ENCODE data around the gene METTL24.

METTL24 gene

DNA sequence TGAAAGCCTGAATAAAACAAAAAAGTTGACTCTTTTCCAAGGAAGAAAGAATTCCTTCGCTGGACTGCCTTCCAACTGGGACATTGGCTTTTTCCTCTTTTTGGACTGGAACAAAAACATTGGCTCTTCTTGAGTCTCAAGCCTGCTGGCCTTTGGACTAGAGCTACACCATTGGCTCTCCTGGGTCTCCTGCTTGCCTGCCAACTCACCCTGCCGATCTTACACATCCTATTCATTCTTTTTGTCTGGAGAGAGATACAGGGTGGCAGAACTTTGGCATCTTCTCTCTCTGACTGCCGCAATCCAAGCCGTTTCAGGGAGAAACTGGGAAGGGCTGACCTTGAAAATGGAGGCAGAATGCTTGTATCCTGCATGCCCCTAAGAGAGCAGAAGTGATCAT is 37.1 kb upstream of the METTL24 start:
- TF ChIP-seq, protein P1, sequence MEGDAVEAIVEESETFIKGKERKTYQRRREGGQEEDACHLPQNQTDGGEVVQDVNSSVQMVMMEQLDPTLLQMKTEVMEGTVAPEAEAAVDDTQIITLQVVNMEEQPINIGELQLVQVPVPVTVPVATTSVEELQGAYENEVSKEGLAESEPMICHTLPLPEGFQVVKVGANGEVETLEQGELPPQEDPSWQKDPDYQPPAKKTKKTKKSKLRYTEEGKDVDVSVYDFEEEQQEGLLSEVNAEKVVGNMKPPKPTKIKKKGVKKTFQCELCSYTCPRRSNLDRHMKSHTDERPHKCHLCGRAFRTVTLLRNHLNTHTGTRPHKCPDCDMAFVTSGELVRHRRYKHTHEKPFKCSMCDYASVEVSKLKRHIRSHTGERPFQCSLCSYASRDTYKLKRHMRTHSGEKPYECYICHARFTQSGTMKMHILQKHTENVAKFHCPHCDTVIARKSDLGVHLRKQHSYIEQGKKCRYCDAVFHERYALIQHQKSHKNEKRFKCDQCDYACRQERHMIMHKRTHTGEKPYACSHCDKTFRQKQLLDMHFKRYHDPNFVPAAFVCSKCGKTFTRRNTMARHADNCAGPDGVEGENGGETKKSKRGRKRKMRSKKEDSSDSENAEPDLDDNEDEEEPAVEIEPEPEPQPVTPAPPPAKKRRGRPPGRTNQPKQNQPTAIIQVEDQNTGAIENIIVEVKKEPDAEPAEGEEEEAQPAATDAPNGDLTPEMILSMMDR (conservative IDR thresholded peaks at IDR 0.05; ENCODE audit: control insufficient read depth, insufficient read depth, low read depth, low read length), result no peak
- no peak overlapping the region for H3K4me3 ChIP-seq (ENCODE audit: control insufficient read depth, low read depth, low read length)

GRCh38 chr6:110394409-110394808 is 36.3 kb upstream of the METTL24 start:
- TF ChIP-seq, protein P1 (conservative IDR thresholded peaks at IDR 0.05; ENCODE audit: control insufficient read depth, insufficient read depth, low read depth, low read length), result no peak
- H3K4me3 ChIP-seq (ENCODE audit: control insufficient read depth, low read depth, low read length), result no peak overlapping the region
- no peak for DNase-seq (ENCODE audit: low read depth)

More for the DNA sequence above, 37.1 kb upstream of the METTL24 start:
- no peak for DNase-seq (ENCODE audit: low read depth)

GRCh38 chr6:110392727-110393126 is 34.6 kb upstream of the METTL24 start:
- no peak for DNase-seq (ENCODE audit: low read depth)
- TF ChIP-seq, protein P1 (conservative IDR thresholded peaks at IDR 0.05; ENCODE audit: control insufficient read depth, insufficient read depth, low read depth, low read length), result no peak
- H3K4me3 ChIP-seq (ENCODE audit: control insufficient read depth, low read depth, low read length), result no peak overlapping the region

DNA sequence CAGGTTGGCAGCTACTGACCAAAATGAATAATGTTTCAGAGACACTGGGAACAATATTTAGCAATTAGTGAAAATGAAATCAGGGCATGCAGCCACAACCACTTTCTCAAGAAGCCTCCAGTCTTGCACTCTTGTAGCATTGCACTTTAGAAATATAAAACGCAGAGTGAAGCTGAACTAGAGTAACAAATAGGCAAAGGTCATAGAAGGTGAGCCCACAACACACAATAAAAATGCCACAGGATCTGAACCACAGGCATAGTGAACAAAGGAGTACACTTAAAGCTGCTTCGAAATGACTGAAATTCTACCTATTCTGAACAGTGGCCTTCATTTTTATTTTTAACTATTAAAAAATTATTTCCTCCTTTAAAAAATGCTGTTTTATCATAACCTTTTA is 32.3 kb upstream of the METTL24 start:
- TF ChIP-seq, protein P1 (conservative IDR thresholded peaks at IDR 0.05; ENCODE audit: control insufficient read depth, insufficient read depth, low read depth, low read length), result no peak

DNA sequence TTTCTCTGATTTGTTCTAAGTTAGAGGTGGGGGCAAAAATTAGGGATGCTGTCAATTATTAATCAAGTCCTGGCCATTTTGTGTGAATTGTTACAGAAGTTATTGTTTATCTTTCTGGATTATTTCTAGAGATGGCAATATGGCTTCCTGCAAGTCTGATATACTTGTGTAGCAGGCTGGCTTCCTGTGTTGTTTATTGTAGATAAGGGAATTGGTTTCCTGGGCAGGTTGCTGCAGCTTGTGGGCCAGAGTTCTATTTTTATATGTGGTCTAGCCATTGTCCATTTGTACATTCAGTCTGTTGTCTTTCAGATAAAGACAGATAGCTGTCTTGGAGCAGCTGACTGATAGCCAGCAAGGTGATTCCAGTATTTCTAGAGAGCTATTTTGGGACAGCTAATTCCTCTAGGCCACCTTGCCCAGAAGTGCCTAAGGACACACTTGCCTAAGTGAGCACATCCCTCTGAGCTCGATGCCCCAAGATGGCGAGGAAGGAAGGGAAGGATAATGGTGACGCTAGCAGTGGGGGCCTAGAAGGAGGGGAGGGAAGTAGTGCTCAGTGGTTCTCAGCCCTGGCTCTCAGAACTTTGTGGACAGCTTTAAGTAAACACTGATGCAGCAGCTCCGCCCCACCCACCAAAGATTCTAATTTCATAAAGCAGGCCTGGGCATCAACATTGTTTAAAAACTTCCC is 31.7 kb upstream of the METTL24 start:
- TF ChIP-seq, protein P1 (conservative IDR thresholded peaks at IDR 0.05; ENCODE audit: control insufficient read depth, insufficient read depth, low read depth, low read length), result no peak
- no peak for DNase-seq (ENCODE audit: low read depth)
- no peak overlapping the region for H3K4me3 ChIP-seq (ENCODE audit: control insufficient read depth, low read depth, low read length)

More for the DNA sequence above, 32.3 kb upstream of the METTL24 start:
- no peak for DNase-seq (ENCODE audit: low read depth)
- no peak overlapping the region for H3K4me3 ChIP-seq (ENCODE audit: control insufficient read depth, low read depth, low read length)

GRCh38 chr6:110387986-110388385 is 29.8 kb upstream of the METTL24 start:
- TF ChIP-seq, protein P1 (conservative IDR thresholded peaks at IDR 0.05; ENCODE audit: control insufficient read depth, insufficient read depth, low read depth, low read length), result no peak
- H3K4me3 ChIP-seq (ENCODE audit: control insufficient read depth, low read depth, low read length), result no peak overlapping the region
- DNase-seq (ENCODE audit: low read depth), result no peak
